ENCODE data around the gene ODAD4. TPM values are rescaled to one million over a fixed set of nuclear protein-coding genes. Genes with fewer than 3 reads are reported as not detected.
A peak's percentile ranks its signal among the peaks of the same experiment; 100 is the strongest.

The ODAD4 gene
- total and polyA plus RNA-seq, 2 donors from 2014 or later: 4.6 to 6.0 TPM

DNA sequence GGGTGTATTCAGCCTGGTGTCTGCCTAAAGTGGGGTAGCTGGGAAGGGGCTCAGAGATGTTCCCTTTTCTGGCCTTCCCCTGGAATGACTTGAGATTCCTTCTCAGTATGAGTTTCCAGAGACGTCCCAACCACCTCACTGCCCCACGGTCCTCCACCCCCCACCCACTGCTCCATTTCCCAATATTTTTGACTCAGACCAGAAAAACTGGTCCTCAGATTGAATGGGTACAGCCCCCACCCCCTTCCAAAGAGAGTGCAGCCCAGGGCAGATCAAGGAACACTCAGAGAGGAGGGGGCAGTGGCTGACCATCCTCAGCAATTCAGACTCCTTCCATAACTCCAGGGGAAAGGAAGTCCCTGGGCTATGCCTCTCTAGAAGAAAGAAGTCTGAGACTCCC, 14.9 kb upstream of the ODAD4 start:
- Histone ChIP-seq H3K36me3 (ENCODE audit: control insufficient read depth in 2 of 3, insufficient read depth in 3 of 3, low read length in 3 of 3) (peaks cover 4 to 27% (median 17%) of the 10 kb centered on the region in 3 donors), H3K27me3 (ENCODE audit: control insufficient read depth, insufficient read depth, low read length) (no peaks in the 10 kb centered on the region), H3K9ac (ENCODE audit: low read length in 3 of 3) (no peak overlapping the region), H3K27ac (ENCODE audit: low read depth in 2 of 2, low read length in 2 of 2) (peak overlapping the region in 1 of 2 donors; percentile 46), H3K4me1 (ENCODE audit: control insufficient read depth in 2 of 3, insufficient read depth in 2 of 3, low read depth in 1 of 3, low read length in 3 of 3) (peaks cover 0 to 32% (median 32%) of the 10 kb centered on the region in 3 donors), H3K9me3 (ENCODE audit: control insufficient read depth in 2 of 3, insufficient read depth in 1 of 3, low read length in 3 of 3) (no peaks in the 10 kb centered on the region), H3K4me3 (ENCODE audit: low read length in 3 of 3) (no peak overlapping the region)
- TF ChIP-seq, protein P1, sequence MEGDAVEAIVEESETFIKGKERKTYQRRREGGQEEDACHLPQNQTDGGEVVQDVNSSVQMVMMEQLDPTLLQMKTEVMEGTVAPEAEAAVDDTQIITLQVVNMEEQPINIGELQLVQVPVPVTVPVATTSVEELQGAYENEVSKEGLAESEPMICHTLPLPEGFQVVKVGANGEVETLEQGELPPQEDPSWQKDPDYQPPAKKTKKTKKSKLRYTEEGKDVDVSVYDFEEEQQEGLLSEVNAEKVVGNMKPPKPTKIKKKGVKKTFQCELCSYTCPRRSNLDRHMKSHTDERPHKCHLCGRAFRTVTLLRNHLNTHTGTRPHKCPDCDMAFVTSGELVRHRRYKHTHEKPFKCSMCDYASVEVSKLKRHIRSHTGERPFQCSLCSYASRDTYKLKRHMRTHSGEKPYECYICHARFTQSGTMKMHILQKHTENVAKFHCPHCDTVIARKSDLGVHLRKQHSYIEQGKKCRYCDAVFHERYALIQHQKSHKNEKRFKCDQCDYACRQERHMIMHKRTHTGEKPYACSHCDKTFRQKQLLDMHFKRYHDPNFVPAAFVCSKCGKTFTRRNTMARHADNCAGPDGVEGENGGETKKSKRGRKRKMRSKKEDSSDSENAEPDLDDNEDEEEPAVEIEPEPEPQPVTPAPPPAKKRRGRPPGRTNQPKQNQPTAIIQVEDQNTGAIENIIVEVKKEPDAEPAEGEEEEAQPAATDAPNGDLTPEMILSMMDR (IDR thresholded peaks at IDR 0.05; ENCODE audit: borderline replicate concordance, extremely low read depth, insufficient read depth): no peak
- DNase-seq (no peak), FAIRE-seq (no peak)
- intact Hi-C loops (cut with DNase I): no loop called here

DNA sequence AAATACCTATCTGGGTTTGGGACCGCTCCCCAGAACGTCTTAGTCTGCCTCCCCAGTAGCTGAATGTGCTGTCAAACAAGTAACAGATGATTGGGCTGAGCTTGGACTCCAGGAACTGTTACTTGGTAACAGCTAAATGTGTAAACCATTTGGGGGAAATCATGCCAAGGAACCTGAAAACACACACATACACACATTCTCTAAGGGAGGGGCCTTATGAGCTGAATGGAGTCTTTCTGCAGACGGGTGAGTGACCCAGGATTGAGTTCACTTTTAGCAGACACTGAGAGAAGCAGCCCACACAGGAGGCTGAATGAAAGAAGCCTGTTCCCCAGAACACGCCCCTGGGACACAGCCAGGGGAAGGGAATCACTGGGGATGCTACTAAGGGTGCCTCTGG, 13.2 kb upstream of the ODAD4 start:
- Histone ChIP-seq H3K4me3 (ENCODE audit: low read length in 3 of 3) (peak overlapping the region; percentile 75 to 96 (median 87)), H3K9ac (ENCODE audit: low read length in 3 of 3) (peak overlapping the region in 1 of 3 donors; percentile 84), H3K36me3 (ENCODE audit: control insufficient read depth in 2 of 3, insufficient read depth in 3 of 3, low read length in 3 of 3) (peaks cover 2 to 11% (median 8%) of the 10 kb centered on the region in 3 donors), H3K27me3 (ENCODE audit: control insufficient read depth, insufficient read depth, low read length) (no peaks in the 10 kb centered on the region), H3K9me3 (ENCODE audit: control insufficient read depth in 2 of 3, insufficient read depth in 1 of 3, low read length in 3 of 3) (no peaks in the 10 kb centered on the region), H3K27ac (ENCODE audit: low read depth in 2 of 2, low read length in 2 of 2) (no peak overlapping the region), H3K4me1 (ENCODE audit: control insufficient read depth in 2 of 3, insufficient read depth in 2 of 3, low read depth in 1 of 3, low read length in 3 of 3) (peaks cover 0 to 32% (median 30%) of the 10 kb centered on the region in 3 donors)
- TF ChIP-seq, protein P1 (IDR thresholded peaks at IDR 0.05; ENCODE audit: borderline replicate concordance, extremely low read depth, insufficient read depth): no peak
- no peak for FAIRE-seq
- intact Hi-C loops (cut with DNase I): no loop called here
- peak in 2 of 5 donors; percentile 20 to 59 for DNase-seq

DNA sequence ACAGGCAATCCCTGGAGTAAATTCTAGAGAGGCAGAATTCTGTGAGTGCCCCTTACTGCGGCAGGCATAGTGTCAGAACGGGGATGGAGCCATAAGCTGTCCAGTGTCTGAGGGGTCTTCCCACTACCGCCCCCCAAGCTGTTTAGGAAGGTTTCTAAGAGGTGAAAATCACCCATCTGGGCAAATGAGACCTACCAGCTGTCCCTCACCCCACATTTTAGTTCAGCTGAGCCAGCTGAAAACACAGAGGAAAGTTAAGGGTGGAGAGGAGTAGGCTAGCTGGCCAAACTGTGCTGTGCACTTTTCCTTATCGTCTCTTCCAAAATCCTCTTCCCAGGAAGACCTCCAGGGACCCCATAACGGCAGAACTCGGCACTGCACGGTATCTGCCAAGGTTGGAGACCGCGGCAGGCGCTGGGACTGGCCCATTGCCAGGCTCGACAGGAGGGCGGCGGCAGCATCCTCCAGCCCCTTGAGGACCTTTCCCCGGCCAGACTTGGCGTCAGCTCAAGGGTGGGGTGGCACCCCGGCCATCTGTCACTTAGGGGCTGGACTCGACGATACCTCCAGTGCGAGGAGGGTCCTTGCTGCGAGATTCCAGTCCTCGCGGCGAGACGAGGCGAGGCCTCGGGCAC, 12.6 kb upstream of the ODAD4 start:
- intact Hi-C loops (cut with DNase I): no loop called here
- Histone ChIP-seq H3K9me3 (ENCODE audit: control insufficient read depth in 2 of 3, insufficient read depth in 1 of 3, low read length in 3 of 3) (no peaks in the 10 kb centered on the region), H3K4me3 (ENCODE audit: low read length in 3 of 3) (peak overlapping the region; percentile 75 to 96 (median 87)), H3K4me1 (ENCODE audit: control insufficient read depth in 2 of 3, insufficient read depth in 2 of 3, low read depth in 1 of 3, low read length in 3 of 3) (peaks cover 0 to 28% (median 28%) of the 10 kb centered on the region in 3 donors), H3K27me3 (ENCODE audit: control insufficient read depth, insufficient read depth, low read length) (no peaks in the 10 kb centered on the region), H3K36me3 (ENCODE audit: control insufficient read depth in 2 of 3, insufficient read depth in 3 of 3, low read length in 3 of 3) (peaks cover 0 to 5% (median 4%) of the 10 kb centered on the region in 3 donors), H3K27ac (ENCODE audit: low read depth in 2 of 2, low read length in 2 of 2) (peak overlapping the region; percentile 80 to 86), H3K9ac (ENCODE audit: low read length in 3 of 3) (peak overlapping the region; percentile 38 to 84 (median 78))
- FAIRE-seq (no peak), DNase-seq (peak in 4 of 5 donors; percentile 42 to 82 (median 56))
- TF ChIP-seq, protein P1 (IDR thresholded peaks at IDR 0.05; ENCODE audit: borderline replicate concordance, extremely low read depth, insufficient read depth): no peak

All from kidney (tissue), 14 donors.